ENCODE results near the gene DLG4. TPM values are rescaled to one million over a fixed set of nuclear protein-coding genes. Genes with fewer than 3 reads are reported as not detected.
A peak's percentile ranks its signal among the peaks of the same experiment; 100 is the strongest.

Gene DLG4
- total RNA-seq, 3 donors from 2014 or later = 4.1 to 34.5 (median 6.6) TPM

GRCh38 chr17:7228920-7229319, 9.3 kb upstream of the DLG4 start:
- peaks cover 18% of the 10 kb centered on the region for H3K36me3 ChIP-seq (ENCODE audit: low read depth)
- ATAC-seq (no peak), DNase-seq (peak in 1 of 3 donors; percentile 48)
- peaks cover 14% of the 10 kb centered on the region for H3K4me1 ChIP-seq (ENCODE audit: low read depth)
- no peak for TF ChIP-seq CTCF (IDR thresholded peaks at IDR 0.05)
- intact Hi-C loops (cut with DNase I, micrococcal nuclease) = no loop called here
- no peak overlapping the region for H3K4me3 ChIP-seq
- no peaks in the 10 kb centered on the region for H3K9me3 ChIP-seq

GRCh38 chr17:7226721-7227710, 7.4 kb upstream of the DLG4 start:
- H3K36me3 ChIP-seq (ENCODE audit: low read depth) = peaks cover 18% of the 10 kb centered on the region
- H3K4me1 ChIP-seq (ENCODE audit: low read depth) = peaks cover 1% of the 10 kb centered on the region
- no peak overlapping the region for H3K4me3 ChIP-seq
- intact Hi-C loops (cut with DNase I, micrococcal nuclease) = no loop called here
- peak in 1 of 3 donors; percentile 57 for DNase-seq
- no peak for ATAC-seq
- H3K9me3 ChIP-seq = no peaks in the 10 kb centered on the region
- no peak for TF ChIP-seq CTCF (IDR thresholded peaks at IDR 0.05)

- intact Hi-C loops (cut with DNase I, micrococcal nuclease) = no loop called here
- Histone ChIP-seq H3K4me3 (no peak overlapping the region), H3K4me1 (ENCODE audit: low read depth) (peaks cover 9% of the 10 kb centered on the region), H3K36me3 (ENCODE audit: low read depth) (peaks cover 18% of the 10 kb centered on the region), H3K9me3 (no peaks in the 10 kb centered on the region)
- TF ChIP-seq CTCF (IDR thresholded peaks at IDR 0.05) = no peak
- DNase-seq (peak in 1 of 3 donors; percentile 46), ATAC-seq (no peak)
These were observed 6.2 kb upstream of the DLG4 start for GRCh38 chr17:7225711-7226331.

- TF ChIP-seq CTCF (IDR thresholded peaks at IDR 0.05) = no peak
- ATAC-seq (no peak), DNase-seq (peak in 2 of 3 donors; percentile 26 to 28)
- H3K9me3 ChIP-seq = no peaks in the 10 kb centered on the region
- intact Hi-C loops (cut with DNase I, micrococcal nuclease) = no loop called here
- H3K4me3 ChIP-seq = no peak overlapping the region
- peaks cover 18% of the 10 kb centered on the region for H3K36me3 ChIP-seq (ENCODE audit: low read depth)
- H3K4me1 ChIP-seq (ENCODE audit: low read depth) = peaks cover 16% of the 10 kb centered on the region
These were observed 5.0 kb upstream of the DLG4 start for GRCh38 chr17:7224661-7225111.

GRCh38 chr17:7224110-7224509, 4.5 kb upstream of the DLG4 start:
- Histone ChIP-seq H3K4me3 (no peak overlapping the region), H3K4me1 (ENCODE audit: low read depth) (peaks cover 21% of the 10 kb centered on the region), H3K36me3 (ENCODE audit: low read depth) (peaks cover 18% of the 10 kb centered on the region), H3K9me3 (no peaks in the 10 kb centered on the region)
- ATAC-seq (no peak), DNase-seq (peak in 1 of 3 donors; percentile 28)
- no peak for TF ChIP-seq CTCF (IDR thresholded peaks at IDR 0.05)
- intact Hi-C loops (cut with DNase I, micrococcal nuclease) = no loop called here

Data from mucosa of descending colon (tissue), 3 donors.